ENCODE results near the gene KCTD17.

The KCTD17 gene

DNA sequence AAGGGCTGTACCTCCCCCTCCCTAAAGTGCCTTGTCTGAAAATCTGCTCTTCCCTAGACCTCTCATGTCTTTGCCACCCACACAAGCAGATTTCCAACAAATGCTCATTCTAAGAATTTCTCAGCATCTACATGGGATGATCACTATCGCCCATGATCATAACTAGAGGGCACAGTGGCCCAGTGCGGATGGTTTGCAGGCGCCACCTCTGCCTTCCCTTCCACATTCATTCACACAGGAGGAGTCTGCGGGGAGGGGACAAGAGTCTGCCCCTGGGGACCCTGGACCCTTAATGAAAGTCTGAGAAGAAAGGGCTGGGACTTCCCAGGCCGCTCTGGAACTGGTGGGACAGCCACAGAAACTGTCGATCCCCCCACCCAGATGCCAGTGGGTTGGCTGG, 28.9 kb downstream of the KCTD17 start:
- no peak for DNase-seq (ENCODE audit: low read depth)

- DNase-seq (ENCODE audit: low read depth): no peak
These were observed 29.3 kb downstream of the KCTD17 start for GRCh38 chr22:37080838-37081237.

DNA sequence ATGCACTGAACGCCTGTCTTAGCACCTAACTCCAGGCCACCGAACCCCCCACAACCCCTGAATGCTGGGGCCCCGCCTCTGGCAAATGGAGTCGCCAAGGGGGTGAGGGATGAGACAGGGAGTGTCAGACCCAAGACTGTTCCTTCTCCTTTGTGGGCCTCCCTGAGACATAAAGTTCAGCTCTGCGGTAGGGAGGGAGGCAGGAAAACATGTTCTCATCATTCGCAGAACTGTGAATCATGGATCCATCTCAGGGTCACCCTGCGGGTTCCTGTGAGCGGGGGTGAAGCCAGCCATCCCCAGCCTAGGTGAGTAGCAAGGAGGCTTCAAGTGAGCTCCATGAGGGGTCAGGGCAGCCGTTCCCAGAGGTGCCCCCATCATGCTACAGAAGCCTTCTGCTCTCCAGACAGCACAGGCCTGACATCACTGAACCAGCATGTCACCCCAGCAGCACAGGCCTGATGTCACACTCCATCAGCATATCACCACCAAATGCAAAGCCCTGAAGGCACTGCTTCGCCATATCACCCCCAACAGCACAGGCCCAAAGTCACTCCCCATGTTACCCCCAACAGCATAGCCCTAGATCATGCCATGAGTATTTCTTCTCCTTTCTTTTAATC, 30.8 kb downstream of the KCTD17 start:
- DNase-seq (ENCODE audit: low read depth): no peak

GRCh38 chr22:37083914-37084313, 32.4 kb downstream of the KCTD17 start:
- DNase-seq (ENCODE audit: low read depth): no peak

- DNase-seq (ENCODE audit: low read depth): no peak
These were observed 32.8 kb downstream of the KCTD17 start for GRCh38 chr22:37084385-37084784.

- DNase-seq (ENCODE audit: low read depth): no peak
These were observed 34.6 kb downstream of the KCTD17 start for GRCh38 chr22:37086184-37086583.

DNA sequence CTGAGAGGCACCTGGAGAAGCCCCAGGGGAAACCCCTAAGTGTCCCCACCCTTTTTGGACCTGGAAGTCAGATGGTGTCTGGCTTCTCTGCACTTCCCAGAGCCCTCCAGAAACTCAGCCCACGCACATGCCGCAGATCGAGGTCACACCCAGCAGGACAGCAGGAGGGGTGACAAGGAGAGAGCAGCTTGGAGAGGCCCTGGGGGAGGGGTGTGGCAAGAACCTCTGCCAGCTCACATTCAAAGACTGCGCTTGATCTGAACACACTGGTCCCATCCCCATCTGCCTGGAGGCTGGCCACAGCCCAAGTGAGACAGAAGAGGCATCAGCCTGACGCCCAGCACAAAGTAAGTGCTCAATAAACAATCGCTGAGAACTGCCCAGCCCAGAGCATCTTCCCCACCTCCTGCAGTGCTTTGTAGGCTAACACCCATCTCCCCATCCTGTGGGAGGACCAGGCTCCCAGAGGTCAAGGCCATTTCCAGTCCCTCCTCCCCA, 36.6 kb downstream of the KCTD17 start:
- DNase-seq (ENCODE audit: low read depth): no peak

- DNase-seq (ENCODE audit: low read depth): no peak
These were observed 37.3 kb downstream of the KCTD17 start for GRCh38 chr22:37088750-37089408.

- no peak for DNase-seq (ENCODE audit: low read depth)
These were observed 37.9 kb downstream of the KCTD17 start for GRCh38 chr22:37089434-37089833.

DNA sequence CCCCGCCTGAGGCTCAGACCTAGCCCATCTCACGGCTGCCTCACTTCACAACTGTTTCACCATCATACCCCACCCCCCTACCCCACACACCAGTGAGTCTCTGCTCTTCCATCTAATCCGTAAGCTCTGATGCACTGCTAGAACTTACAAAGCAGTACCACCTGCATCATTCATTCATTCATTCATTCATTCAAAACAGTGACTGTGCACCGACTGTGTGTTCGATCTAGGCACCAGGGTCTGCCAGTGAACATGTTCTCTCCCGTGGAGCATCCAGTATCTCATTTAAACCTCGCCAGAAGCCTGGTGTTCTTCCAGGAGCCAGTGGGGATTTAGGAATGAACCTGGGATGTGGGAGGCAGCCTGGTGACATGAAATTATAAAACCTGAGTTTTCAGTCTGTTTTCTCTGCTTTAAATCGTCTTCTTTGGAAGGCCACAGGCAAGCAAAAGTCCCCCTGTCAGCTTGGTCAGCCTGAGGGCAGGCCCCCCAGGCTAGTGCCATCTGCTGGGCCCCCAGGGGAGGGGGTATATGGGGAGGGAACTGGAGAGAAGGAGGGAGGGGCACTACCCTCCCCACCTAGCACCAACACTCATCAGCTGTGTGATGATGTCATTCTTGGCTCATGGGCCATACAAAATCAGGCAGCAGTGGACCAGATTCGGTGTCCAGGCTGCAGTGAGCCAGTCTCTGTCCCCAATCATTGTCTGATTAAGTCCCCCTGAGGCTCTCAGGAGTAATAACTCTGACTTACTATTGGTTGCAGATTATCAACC, 39.6 kb downstream of the KCTD17 start:
- DNase-seq (ENCODE audit: low read depth): no peak

- no peak for DNase-seq (ENCODE audit: low read depth)
These were observed 40.5 kb downstream of the KCTD17 start for GRCh38 chr22:37091994-37092393.

GRCh38 chr22:37092997-37093396, 41.5 kb downstream of the KCTD17 start:
- DNase-seq (ENCODE audit: low read depth): no peak

- no peak for DNase-seq (ENCODE audit: low read depth)
These were observed 42.7 kb downstream of the KCTD17 start for GRCh38 chr22:37094239-37094638.

- DNase-seq (ENCODE audit: low read depth): no peak
These were observed 43.6 kb downstream of the KCTD17 start for GRCh38 chr22:37095113-37095512.

GRCh38 chr22:37097346-37097745, 45.8 kb downstream of the KCTD17 start:
- DNase-seq (ENCODE audit: low read depth): no peak

DNA sequence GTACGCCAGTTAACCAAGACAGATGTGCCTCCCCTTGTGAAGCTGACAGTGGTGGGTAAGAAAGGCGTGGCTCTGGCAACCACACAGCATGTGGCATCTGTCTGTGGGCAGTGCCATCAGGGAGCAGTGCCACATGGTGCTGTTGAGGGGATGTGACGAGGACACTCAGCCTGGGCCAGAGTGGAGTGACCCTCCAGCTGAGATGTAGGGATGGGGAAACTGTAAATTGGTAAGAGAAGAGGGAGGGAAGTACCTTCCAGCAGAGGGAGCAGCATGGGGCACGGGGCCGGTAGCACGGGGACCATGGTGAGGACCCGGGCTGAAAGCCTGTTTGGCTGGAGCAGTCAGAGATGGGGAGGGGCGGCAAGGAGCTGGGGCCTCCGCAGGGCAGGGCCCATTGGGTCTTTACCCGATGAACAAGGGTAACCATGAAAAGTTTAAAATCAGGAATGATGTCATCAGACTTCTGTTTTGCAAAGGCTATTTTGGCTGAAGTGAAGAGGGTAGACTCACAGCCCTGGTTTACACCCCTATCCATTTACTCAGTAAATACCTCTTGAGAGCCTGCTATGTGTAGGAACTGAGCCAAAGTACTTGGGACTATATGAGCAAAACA, 47.5 kb downstream of the KCTD17 start:
- DNase-seq (ENCODE audit: low read depth): no peak

- no peak for DNase-seq (ENCODE audit: low read depth)
These were observed 49.1 kb downstream of the KCTD17 start for GRCh38 chr22:37100589-37101127.

DNA sequence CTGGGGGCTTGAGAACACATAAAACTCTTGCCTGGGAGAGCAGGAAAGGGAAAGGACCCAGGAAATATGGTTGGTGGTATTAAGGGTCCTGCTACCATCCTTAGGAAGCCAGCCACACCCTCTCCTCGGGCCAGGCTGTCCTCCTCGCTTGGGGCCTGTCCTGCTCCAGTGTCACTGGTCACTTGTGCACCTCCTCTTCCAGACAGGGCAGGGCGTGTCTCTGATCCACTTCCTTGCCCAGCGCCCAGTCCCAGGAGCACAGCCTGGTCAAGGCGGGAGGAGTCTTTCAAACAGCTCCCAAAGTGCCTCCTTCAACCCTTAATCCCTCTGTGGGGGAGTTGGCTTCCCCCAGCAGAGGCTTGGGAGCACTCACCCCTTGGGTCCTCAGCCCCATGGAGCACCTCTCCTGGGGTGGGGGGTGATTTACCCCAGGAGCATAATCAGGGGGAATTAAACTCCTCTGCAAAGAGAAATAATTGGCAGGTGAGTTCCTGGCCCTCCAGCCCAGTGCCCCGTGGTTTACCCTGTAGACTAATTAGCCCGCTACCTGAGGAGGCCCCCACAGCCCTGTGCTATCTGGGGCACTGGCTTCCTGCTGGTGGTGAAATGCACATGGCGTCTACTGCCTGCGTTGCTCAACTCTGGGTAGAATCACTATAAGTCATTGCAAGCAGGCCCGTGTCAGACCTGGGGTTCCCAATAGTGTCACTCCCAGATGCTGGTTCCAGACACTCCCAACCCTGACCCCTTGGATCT, 49.9 kb downstream of the KCTD17 start:
- DNase-seq (ENCODE audit: low read depth): no peak

DNA sequence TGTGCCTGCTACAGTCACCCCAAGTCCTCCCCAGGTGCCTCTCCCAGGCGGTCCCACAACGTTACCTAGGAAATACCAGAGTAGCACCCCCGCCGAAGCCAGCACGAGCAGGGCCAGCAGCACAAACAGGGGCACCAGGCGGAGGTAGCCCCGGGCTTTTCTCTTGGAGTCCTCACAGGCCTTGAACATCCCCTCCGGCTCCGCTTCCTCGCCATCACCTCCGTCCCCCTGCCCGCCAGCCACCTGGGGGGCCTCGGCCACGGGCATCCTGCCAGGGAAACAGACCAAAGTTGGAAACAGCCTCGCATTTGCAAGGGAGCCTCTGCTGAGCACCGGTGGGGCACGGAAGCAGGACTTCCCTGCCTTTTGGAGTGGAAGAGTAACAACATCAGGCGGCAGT, 51.6 kb downstream of the KCTD17 start:
- no peak for DNase-seq (ENCODE audit: low read depth)

DNA sequence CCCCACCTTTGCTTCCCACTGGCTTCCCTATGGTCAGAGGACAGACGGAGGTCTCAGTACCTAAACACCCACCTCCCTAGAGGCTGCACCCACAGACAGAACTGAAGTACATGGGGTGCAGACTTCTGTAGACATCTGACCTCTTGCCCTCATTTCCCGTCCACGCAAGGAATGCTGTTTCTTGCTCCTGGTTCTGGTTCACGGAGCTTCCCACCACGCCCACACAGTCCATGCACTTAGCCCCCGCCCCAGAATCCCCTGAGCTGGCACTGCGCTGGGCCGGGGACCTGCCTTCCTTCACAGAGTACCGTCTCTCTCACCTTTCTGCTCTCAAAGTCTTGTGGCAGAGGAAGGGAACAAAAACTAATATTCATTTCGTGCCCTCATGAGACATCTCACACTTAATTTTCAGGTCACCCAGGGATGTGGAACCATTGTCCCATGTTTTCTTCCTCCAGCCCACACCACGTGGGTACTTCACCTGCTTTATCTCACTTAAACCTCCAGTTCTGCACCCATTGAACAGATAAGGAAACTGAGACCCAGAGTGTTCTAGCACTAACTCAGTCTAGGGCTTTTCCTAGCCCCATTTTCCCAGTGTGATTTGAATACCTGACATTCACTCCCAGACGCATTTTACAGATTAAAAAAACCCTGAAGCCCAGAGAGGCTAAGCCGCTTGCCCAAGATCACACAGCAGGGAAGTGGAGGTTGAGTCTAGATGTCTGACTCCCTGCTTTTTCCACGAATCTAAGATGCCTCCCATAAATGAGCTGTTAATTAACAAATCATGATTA, 52.3 kb downstream of the KCTD17 start:
- DNase-seq (ENCODE audit: low read depth): no peak

DNA sequence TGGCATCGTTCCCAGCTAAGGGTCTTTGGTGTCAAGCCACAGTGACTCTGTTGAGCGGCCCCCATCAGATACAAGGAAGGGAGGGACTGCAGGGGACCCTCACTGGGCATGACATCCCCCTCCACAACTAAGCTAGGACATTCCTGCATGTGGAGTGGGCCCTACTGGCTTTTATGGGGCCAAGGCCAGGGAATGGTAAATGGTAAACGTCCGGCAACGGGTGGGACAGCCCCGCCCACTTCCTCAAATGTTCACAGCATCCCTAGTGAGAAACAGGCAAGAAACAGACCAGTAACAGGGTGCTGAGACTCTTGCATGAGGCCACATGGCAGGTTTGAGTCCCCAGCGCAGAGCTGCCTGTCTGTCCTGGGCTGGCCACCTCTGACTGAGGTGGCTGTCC, 53.6 kb downstream of the KCTD17 start:
- no peak for DNase-seq (ENCODE audit: low read depth)

Data from non-pigmented ciliary epithelial cell (primary cell).